Fibroblast of lung (primary cell): ENCODE measurements around the gene TMEM72. TPM values are rescaled to one million over a fixed set of nuclear protein-coding genes. Genes with fewer than 3 reads are reported as not detected.

Experiments
- DNase-seq, 2 donors: peaks; one replicate each; pipeline versions ENCODE4 v3.0.0 to v3.0.0-alpha.2; 2010; ENCODE audit warnings: low read depth in 2 of 2
- H2AFZ ChIP-seq: 2 replicates; pipeline ENCODE4 v1.5.1; 2012; ENCODE audit warnings: low read length, control low read depth, inconsistent platforms
- H3K27ac ChIP-seq: 2 replicates; pipeline ENCODE4 v1.5.1; 2011; ENCODE audit warnings: low read length, control low read depth; ENCODE audit not compliant: insufficient read depth
- H3K27me3 ChIP-seq: 2 replicates; pipeline ENCODE4 v1.5.1; 2011; ENCODE audit warnings: mild to moderate bottlenecking, low read length; ENCODE audit not compliant: control insufficient read depth, insufficient read depth
- H3K36me3 ChIP-seq: 2 replicates; pipeline ENCODE4 v1.5.1; 2011; ENCODE audit warnings: low read length; ENCODE audit not compliant: control insufficient read depth, insufficient read depth
- H3K4me1 ChIP-seq: 2 replicates; pipeline ENCODE4 v1.5.1; 2011; ENCODE audit warnings: low read length; ENCODE audit not compliant: control insufficient read depth, insufficient read depth; ENCODE audit errors: extremely low read depth
- H3K4me2 ChIP-seq: 2 replicates; pipeline ENCODE4 v1.5.1; 2011; ENCODE audit warnings: low read length, control low read depth; ENCODE audit not compliant: insufficient read depth; ENCODE audit errors: extremely low read depth
- H3K4me3 ChIP-seq, 4 experiments: fragments of 200-600 bp in 1 of 4; sonication (generic) in 1 of 4; replicated peaks in 1 of 4; 2 replicates each; pipeline ENCODE4 v1.5.1; 2011 to 2016; ENCODE audit warnings: low read length in 4 of 4, low read depth in 3 of 4, mild to moderate bottlenecking in 3 of 4, control low read depth in 2 of 4, inconsistent platforms in 1 of 4, mixed read lengths in 1 of 4; ENCODE audit not compliant: insufficient read depth in 1 of 4; ENCODE audit errors: control extremely low read depth in 1 of 4
- H3K79me2 ChIP-seq: 2 replicates; pipeline ENCODE4 v1.5.1; 2012; ENCODE audit warnings: mild to moderate bottlenecking, low read length, inconsistent platforms; ENCODE audit not compliant: control insufficient read depth, insufficient read depth
- H3K9ac ChIP-seq: 2 replicates; pipeline ENCODE4 v1.5.1; 2011; ENCODE audit warnings: mild to moderate bottlenecking, low read length, control low read depth; ENCODE audit not compliant: insufficient read depth
- H3K9me3 ChIP-seq: 2 replicates; pipeline ENCODE4 v1.5.1; 2012; ENCODE audit warnings: low read depth, low read length; ENCODE audit not compliant: control insufficient read depth, insufficient read depth
- H4K20me1 ChIP-seq: 2 replicates; pipeline ENCODE4 v1.5.1; 2011; ENCODE audit warnings: low read length; ENCODE audit not compliant: control insufficient read depth, insufficient read depth; ENCODE audit errors: extremely low read depth
- EZH2 ChIP-seq: IDR thresholded peaks from 2 replicates; pipeline ENCODE4 v1.5.1; 2012; ENCODE audit warnings: low read length, control low read depth, mild to moderate bottlenecking; ENCODE audit errors: missing control alignments
- polyA plus RNA-seq, 2 donors: library from polyadenylated mRNA; depleted of rRNA in 1 of 2; stranded (reverse) in 1 of 2; unstranded in 1 of 2; fragments of >200 nt; gene quantifications; 2 replicates each; pipeline ENCODE4 v1.2.1, GENCODE V29; 2011 to 2012; ENCODE audit warnings: missing spikeins in 1 of 2
- total RNA-seq: library from RNA; depleted of rRNA; stranded (reverse); fragments of >200 nt; gene quantifications from 2 replicates; pipeline ENCODE4 v1.2.1, GENCODE V29; 2014
- TF ChIP-seq, protein P1 (sequence below), 2 donors: IDR thresholded peaks in 1 of 2; conservative IDR thresholded peaks in 1 of 2; 1 replicate in 1 of 2; 2 replicates in 1 of 2; pipeline ENCODE4 v1.5.1; 2011 to 2012; ENCODE audit warnings: low read length in 2 of 2, control low read depth in 1 of 2, inconsistent platforms in 1 of 2, low read depth in 1 of 2, mild to moderate bottlenecking in 1 of 2

The TMEM72 gene
- total and polyA plus RNA-seq, 2 donors (not counting 1 experiment from before 2014, with no cell fraction given): not detected

DNA sequence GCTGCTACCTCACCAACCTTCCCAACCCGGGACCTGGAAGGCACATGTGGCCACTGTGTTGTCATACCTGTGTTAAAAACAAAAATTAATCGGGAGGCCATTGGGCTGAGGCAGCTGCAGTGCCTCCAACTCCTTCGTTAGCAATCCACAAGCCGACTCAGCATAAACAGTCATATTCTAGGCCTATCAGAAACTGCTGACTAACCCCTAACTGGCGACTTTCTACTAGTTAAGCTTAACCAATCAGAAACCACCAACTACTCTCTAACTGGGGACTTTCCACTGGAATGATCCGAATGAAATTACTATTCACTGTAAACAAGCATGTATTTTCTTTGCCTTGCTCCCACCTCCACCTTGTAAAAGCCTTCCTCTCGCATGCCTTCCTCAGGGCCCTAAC, 14.1 kb upstream of the TMEM72 start:
- no peaks in the 10 kb centered on the region for H3K79me2 ChIP-seq

DNA sequence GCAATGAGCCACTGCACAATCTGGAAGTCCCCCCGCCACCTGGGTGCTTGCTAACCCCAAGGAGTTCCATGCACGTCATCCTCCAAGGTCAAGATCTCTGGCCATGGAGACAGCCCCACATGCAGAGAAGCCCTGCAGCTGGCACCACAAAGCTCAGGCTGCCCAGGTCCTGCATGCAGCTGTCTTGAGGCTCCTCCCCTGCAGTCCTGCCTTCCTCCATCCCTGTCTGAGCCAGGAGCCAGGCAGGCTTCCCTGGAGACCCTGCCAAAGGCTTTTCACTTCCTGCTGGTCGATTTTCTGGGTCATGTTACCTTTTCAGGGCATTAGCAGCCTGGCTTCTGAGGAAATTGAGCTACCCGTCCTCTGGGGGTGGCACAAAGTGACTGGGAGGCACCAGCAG, 12.5 kb upstream of the TMEM72 start:
- no peak for DNase-seq
- H3K27me3 ChIP-seq: peaks cover 2% of the 10 kb centered on the region
- TF ChIP-seq EZH2: no peak
- TF ChIP-seq, protein P1, sequence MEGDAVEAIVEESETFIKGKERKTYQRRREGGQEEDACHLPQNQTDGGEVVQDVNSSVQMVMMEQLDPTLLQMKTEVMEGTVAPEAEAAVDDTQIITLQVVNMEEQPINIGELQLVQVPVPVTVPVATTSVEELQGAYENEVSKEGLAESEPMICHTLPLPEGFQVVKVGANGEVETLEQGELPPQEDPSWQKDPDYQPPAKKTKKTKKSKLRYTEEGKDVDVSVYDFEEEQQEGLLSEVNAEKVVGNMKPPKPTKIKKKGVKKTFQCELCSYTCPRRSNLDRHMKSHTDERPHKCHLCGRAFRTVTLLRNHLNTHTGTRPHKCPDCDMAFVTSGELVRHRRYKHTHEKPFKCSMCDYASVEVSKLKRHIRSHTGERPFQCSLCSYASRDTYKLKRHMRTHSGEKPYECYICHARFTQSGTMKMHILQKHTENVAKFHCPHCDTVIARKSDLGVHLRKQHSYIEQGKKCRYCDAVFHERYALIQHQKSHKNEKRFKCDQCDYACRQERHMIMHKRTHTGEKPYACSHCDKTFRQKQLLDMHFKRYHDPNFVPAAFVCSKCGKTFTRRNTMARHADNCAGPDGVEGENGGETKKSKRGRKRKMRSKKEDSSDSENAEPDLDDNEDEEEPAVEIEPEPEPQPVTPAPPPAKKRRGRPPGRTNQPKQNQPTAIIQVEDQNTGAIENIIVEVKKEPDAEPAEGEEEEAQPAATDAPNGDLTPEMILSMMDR (conservative IDR thresholded peaks at IDR 0.05 in 1 of 2, IDR thresholded peaks at IDR 0.05 in 1 of 2; ENCODE audit: low read depth in 1 of 2, low read length in 2 of 2): no peak

More for the DNA sequence above, 14.1 kb upstream of the TMEM72 start:
- Histone ChIP-seq H2AFZ (no peak overlapping the region), H3K4me1 (no peaks in the 10 kb centered on the region), H4K20me1 (no peaks in the 10 kb centered on the region), H3K27me3 (no peaks in the 10 kb centered on the region), H3K9ac (no peak overlapping the region), H3K4me3 (no peak overlapping the region), H3K9me3 (no peaks in the 10 kb centered on the region), H3K27ac (no peak overlapping the region), H3K36me3 (no peaks in the 10 kb centered on the region), H3K4me2 (no peak overlapping the region)
- no peak for TF ChIP-seq EZH2
- TF ChIP-seq, protein P1 (conservative IDR thresholded peaks at IDR 0.05 in 1 of 2, IDR thresholded peaks at IDR 0.05 in 1 of 2; ENCODE audit: low read depth in 1 of 2, low read length in 2 of 2): no peak
- no peak for DNase-seq

DNA sequence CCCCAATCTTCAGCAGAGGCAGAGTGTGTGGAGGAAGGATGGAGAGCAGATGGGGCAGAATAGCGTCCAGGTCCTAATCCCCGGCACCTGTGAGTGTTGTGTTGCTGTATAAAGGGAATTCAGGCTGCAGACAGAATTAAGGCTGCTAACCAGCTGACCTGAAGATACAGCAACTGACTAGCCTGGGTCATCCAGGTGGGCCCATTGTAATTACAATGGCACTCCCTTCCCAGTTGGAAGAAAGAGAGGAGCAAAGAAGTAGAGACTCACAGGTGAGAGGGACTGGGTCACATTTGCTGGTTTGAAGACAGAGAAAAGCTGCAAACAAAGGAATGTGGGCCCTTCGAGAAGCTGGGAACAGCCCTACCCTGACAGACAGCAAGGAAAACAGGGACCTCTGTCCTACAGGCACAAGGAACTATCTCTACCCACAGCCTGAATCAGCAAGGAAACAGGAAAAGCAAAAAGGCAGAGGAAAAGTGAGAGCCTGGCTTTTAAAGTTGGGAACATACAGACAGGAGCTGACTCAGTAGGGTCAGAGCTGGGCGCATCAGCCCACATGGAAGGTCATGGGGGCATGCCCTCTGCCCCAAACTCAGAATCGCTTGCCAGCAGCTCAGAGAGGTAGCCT, 11.6 kb upstream of the TMEM72 start:
- Histone ChIP-seq H3K36me3 (no peaks in the 10 kb centered on the region), H3K27ac (no peak overlapping the region), H3K27me3 (peaks cover 2% of the 10 kb centered on the region), H3K79me2 (no peaks in the 10 kb centered on the region), H3K4me2 (no peak overlapping the region), H3K4me3 (no peak overlapping the region), H4K20me1 (no peaks in the 10 kb centered on the region), H3K9ac (no peak overlapping the region), H3K4me1 (no peaks in the 10 kb centered on the region), H2AFZ (no peak overlapping the region), H3K9me3 (no peaks in the 10 kb centered on the region)
- DNase-seq: no peak
- no peak for TF ChIP-seq EZH2
- TF ChIP-seq, protein P1 (conservative IDR thresholded peaks at IDR 0.05 in 1 of 2, IDR thresholded peaks at IDR 0.05 in 1 of 2; ENCODE audit: low read depth in 1 of 2, low read length in 2 of 2): no peak

More for the DNA sequence above, 12.5 kb upstream of the TMEM72 start:
- H3K9me3 ChIP-seq: no peaks in the 10 kb centered on the region
- no peak overlapping the region for H3K4me2 ChIP-seq
- no peak overlapping the region for H2AFZ ChIP-seq
- no peaks in the 10 kb centered on the region for H3K79me2 ChIP-seq
- no peak overlapping the region for H3K4me3 ChIP-seq
- H3K36me3 ChIP-seq: no peaks in the 10 kb centered on the region
- H4K20me1 ChIP-seq: no peaks in the 10 kb centered on the region
- H3K4me1 ChIP-seq: no peaks in the 10 kb centered on the region
- H3K27ac ChIP-seq: no peak overlapping the region
- no peak overlapping the region for H3K9ac ChIP-seq
